ENCODE data around the gene BAHCC1.

Gene BAHCC1

DNA sequence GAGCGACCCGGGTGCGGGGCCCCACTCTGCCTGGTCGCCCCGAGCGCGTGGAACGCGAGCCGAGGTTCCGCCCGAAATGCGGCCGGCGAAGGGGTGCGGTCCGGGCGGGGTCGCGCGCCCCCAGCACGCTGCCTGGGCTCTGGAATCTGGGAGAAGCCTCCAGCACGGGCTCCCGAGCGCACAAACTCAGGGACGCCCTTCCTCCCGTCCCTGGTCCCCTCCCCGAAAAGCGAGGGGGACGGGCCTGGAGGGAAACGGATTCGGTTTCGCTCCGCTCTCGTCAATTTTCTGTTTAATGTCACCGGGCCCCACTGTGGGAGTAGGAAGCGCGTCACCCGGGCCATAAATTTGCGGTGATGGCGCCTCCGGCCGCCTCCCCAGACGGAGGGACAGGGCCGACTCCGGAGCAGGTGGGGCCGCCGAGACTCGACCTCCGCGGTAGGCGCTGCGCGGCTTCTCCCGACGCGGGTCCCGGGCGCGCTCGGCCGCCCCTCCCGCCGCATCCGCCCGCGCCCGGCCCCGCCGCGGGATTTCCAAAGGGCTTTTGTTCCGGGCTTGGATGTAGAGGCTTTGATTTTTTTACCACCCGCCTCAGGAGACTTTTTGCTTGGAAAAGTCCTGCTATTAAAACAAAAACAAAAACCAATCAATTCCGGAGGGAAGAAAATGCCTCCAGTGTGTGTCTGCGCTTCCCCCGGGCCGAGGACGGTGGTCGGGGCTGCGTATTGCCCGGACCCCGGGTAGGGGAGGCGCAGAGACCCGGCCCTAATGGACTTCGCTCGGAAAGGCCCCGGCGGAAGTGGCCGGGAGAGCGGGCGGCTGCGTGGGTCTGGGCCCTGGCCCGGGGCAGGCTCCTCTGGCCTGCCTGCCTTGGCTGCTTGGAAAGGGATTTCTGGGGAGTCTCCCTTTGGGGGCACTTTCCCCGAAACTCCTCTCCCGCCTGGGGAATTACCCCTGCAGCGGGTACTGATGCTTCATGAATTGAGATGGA is 7.9 kb upstream of the BAHCC1 start:
- Histone ChIP-seq H3K4me3 (ENCODE audit: low read depth, low read length, poor library complexity, severe bottlenecking) (no peak overlapping the region), H3K79me2 (ENCODE audit: insufficient read depth, low read length) (no peaks in the 10 kb centered on the region), H3K27ac (ENCODE audit: low read depth, low read length, poor library complexity, severe bottlenecking) (no peak overlapping the region), H3K4me1 (ENCODE audit: insufficient read depth, low read length, severe bottlenecking) (no peaks in the 10 kb centered on the region), H3K4me2 (ENCODE audit: low read length) (no peak overlapping the region), H3K9ac (ENCODE audit: low read length) (no peak overlapping the region), H3F3A (ENCODE audit: insufficient read depth, low read length) (no peaks in the 10 kb centered on the region), H3K27me3 (ENCODE audit: insufficient read depth, low read length) (0 out of 2 replicates have a peak, but pooled peaks cover 8% of the 10 kb centered on the region), H3K36me3 (ENCODE audit: insufficient read depth, low read length) (no peaks in the 10 kb centered on the region), H2AFZ (ENCODE audit: low read length) (no peak overlapping the region), H4K20me1 (ENCODE audit: insufficient read depth, low read length) (no peaks in the 10 kb centered on the region), H3K9me3 (ENCODE audit: low read length) (no peaks in the 10 kb centered on the region), H3K9me2 (ENCODE audit: low read depth, low read length) (no peaks in the 10 kb centered on the region)
- TF ChIP-seq, protein P1, sequence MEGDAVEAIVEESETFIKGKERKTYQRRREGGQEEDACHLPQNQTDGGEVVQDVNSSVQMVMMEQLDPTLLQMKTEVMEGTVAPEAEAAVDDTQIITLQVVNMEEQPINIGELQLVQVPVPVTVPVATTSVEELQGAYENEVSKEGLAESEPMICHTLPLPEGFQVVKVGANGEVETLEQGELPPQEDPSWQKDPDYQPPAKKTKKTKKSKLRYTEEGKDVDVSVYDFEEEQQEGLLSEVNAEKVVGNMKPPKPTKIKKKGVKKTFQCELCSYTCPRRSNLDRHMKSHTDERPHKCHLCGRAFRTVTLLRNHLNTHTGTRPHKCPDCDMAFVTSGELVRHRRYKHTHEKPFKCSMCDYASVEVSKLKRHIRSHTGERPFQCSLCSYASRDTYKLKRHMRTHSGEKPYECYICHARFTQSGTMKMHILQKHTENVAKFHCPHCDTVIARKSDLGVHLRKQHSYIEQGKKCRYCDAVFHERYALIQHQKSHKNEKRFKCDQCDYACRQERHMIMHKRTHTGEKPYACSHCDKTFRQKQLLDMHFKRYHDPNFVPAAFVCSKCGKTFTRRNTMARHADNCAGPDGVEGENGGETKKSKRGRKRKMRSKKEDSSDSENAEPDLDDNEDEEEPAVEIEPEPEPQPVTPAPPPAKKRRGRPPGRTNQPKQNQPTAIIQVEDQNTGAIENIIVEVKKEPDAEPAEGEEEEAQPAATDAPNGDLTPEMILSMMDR (IDR thresholded peaks at IDR 0.05; ENCODE audit: low read length), result no peak
- no peak for TF ChIP-seq EZH2 (IDR thresholded peaks at IDR 0.05; ENCODE audit: borderline replicate concordance, low read length)

DNA sequence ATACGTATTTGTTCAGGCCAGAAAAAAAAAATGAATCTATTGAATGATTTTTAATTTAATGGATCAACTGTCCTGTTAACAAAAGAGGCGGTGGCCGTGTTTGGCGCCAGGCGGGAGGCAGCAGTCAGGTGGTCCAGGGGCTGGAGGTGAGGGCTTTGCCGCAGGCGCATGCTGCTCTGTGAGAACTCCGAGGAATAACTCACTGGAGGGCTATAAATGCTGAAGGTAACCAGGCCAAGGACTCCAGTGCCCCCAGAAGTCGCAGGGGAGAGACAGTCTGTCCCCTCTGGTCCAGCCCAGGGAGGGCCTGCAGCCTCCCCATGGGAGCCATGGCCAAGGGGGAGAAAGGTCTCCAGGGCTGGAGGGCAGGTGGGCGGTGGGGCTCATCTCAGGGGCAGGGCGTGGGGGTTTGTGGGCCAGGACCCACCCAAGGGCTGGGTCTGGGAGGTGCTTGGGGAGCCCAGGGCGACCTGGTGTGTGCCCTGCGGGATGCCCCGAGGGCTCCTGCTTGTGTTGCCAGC is 7.1 kb upstream of the BAHCC1 start:
- Histone ChIP-seq H3K9me3 (ENCODE audit: low read length) (no peaks in the 10 kb centered on the region), H3K36me3 (ENCODE audit: insufficient read depth, low read length) (no peaks in the 10 kb centered on the region), H3F3A (ENCODE audit: insufficient read depth, low read length) (no peaks in the 10 kb centered on the region), H3K9me2 (ENCODE audit: low read depth, low read length) (no peaks in the 10 kb centered on the region), H3K27me3 (ENCODE audit: insufficient read depth, low read length) (0 out of 2 replicates have a peak, but pooled peaks cover 8% of the 10 kb centered on the region), H3K4me3 (ENCODE audit: low read depth, low read length, poor library complexity, severe bottlenecking) (no peak overlapping the region), H3K4me1 (ENCODE audit: insufficient read depth, low read length, severe bottlenecking) (no peaks in the 10 kb centered on the region), H2AFZ (ENCODE audit: low read length) (no peak overlapping the region), H3K9ac (ENCODE audit: low read length) (no peak overlapping the region), H3K27ac (ENCODE audit: low read depth, low read length, poor library complexity, severe bottlenecking) (no peak overlapping the region), H4K20me1 (ENCODE audit: insufficient read depth, low read length) (no peaks in the 10 kb centered on the region), H3K4me2 (ENCODE audit: low read length) (no peak overlapping the region), H3K79me2 (ENCODE audit: insufficient read depth, low read length) (no peaks in the 10 kb centered on the region)
- TF ChIP-seq EZH2 (IDR thresholded peaks at IDR 0.05; ENCODE audit: borderline replicate concordance, low read length), result no peak
- TF ChIP-seq, protein P1 (IDR thresholded peaks at IDR 0.05; ENCODE audit: low read length), result no peak

DNA sequence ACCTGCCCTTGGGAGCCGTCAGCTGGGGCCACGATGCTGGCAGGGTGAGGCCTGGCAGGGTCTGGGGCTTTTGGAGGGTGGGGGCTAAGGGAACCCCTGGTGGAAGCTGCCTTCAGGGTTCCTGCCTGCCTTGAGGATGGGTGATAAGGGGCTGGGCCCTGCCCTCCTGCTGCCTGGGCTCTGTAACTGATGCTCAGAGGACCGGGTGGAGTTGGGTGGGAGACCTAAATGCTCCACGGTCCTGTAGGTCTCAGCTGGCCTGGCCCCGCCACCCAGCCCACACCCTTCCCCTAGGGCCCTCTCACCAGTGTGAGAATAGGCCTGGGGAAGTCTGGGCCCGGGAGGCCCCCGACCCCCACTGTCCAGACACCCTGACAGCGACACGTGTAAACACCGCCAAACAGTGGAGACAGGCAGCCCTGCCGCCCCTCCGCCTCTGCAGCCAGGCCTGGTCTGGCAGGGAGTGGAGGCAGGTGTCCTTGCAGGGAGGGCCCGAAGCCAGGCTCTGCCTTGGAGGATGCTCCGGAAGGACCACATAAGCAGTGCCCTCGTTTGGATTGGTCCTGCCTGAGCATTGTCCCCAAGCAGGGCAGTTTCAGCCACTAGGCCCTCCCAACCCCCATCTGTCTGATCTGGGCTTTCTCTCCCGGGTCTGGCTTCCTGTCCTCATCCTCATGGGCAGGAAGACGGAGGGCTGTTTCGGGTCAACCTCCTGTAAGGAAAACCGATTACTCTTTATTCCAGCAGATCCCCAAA is 6.5 kb upstream of the BAHCC1 start:
- Histone ChIP-seq H3K4me1 (ENCODE audit: insufficient read depth, low read length, severe bottlenecking) (no peaks in the 10 kb centered on the region), H3K4me2 (ENCODE audit: low read length) (no peak overlapping the region)

More for the DNA sequence above, 6.5 kb upstream of the BAHCC1 start:
- H3K9me2 ChIP-seq (ENCODE audit: low read depth, low read length), result no peaks in the 10 kb centered on the region
- H3K36me3 ChIP-seq (ENCODE audit: insufficient read depth, low read length), result no peaks in the 10 kb centered on the region
- no peak overlapping the region for H2AFZ ChIP-seq (ENCODE audit: low read length)
- H3K27me3 ChIP-seq (ENCODE audit: insufficient read depth, low read length), result 0 out of 2 replicates have a peak, but pooled peaks cover 7% of the 10 kb centered on the region
- no peak overlapping the region for H3K27ac ChIP-seq (ENCODE audit: low read depth, low read length, poor library complexity, severe bottlenecking)
- H4K20me1 ChIP-seq (ENCODE audit: insufficient read depth, low read length), result no peaks in the 10 kb centered on the region
- no peaks in the 10 kb centered on the region for H3K9me3 ChIP-seq (ENCODE audit: low read length)
- H3K4me3 ChIP-seq (ENCODE audit: low read depth, low read length, poor library complexity, severe bottlenecking), result no peak overlapping the region
- no peak overlapping the region for H3K9ac ChIP-seq (ENCODE audit: low read length)
- TF ChIP-seq, protein P1 (IDR thresholded peaks at IDR 0.05; ENCODE audit: low read length), result no peak
- no peak for TF ChIP-seq EZH2 (IDR thresholded peaks at IDR 0.05; ENCODE audit: borderline replicate concordance, low read length)
- no peaks in the 10 kb centered on the region for H3K79me2 ChIP-seq (ENCODE audit: insufficient read depth, low read length)
- no peaks in the 10 kb centered on the region for H3F3A ChIP-seq (ENCODE audit: insufficient read depth, low read length)

Measured in OCI-LY1 (cell line).